HCT116 (cell line): ENCODE measurements around the gene PCDH19. TPM values are rescaled to one million over a fixed set of nuclear protein-coding genes. Genes with fewer than 3 reads are reported as not detected.

Source experiments
- ATAC-seq: fragments of 200-7000 bp; cut with Tn5 transposase; 2 replicates; pipeline ENCODE4 v1.9.1; 2020; ENCODE audit warnings: mild to moderate bottlenecking, moderate library complexity
- BruUV-seq: library from RNA; stranded (reverse); fragments of 400-500 nt; replicated peaks from 2 replicates; lab custom pipeline; 2021; lab: Mats Ljungman, UMichigan
- CTCF ChIA-PET: fragments of 300-600 bp; sonication (Branson Sonifier 250); formaldehyde crosslinking; loops from one replicate; lab custom pipeline; 2021; ENCODE audit warnings: antibody characterized with exemption; lab: Charles Lee
- POLR2A ChIA-PET: fragments of 300-600, 350-600 bp; sonication (Branson Sonifier 250); formaldehyde crosslinking; loops from one replicate; lab custom pipeline; 2021; ENCODE audit warnings: antibody characterized with exemption; lab: Charles Lee
- RAD21 ChIA-PET, 2 experiments: fragments of 300-600 bp; sonication (Branson Sonifier 250); formaldehyde crosslinking; loops; one replicate each; lab custom pipeline; 2023; ENCODE audit warnings: low total read pairs in 2 of 2; ENCODE audit not compliant: uncharacterized antibody in 2 of 2, unreplicated experiment in 2 of 2, low non-redundant PET in 1 of 2; lab: Charles Lee
- DNase-seq: peaks from one replicate; pipeline ENCODE4 v3.0.0-alpha.2; 2010; ENCODE audit warnings: low read depth, low spot score
- H2AFZ ChIP-seq: fragments of 200-600 bp; shearing (Covaris generic), sonication (generic); 2 replicates; pipeline ENCODE4 v1.6.1; 2017; ENCODE audit warnings: low read depth, mixed run types, mixed read lengths, antibody characterized with exemption, low read length; ENCODE audit not compliant: poor library complexity, severe bottlenecking
- H3K27ac ChIP-seq: 2 replicates; pipeline ENCODE4 v1.5.1; 2012; ENCODE audit warnings: low read depth, low read length
- H3K27me3 ChIP-seq: fragments of 200-600 bp; sonication (generic); 2 replicates; pipeline ENCODE4 v1.6.1; 2016; ENCODE audit warnings: mixed run types, low read length, mixed read lengths; ENCODE audit not compliant: insufficient read depth
- H3K36me3 ChIP-seq, 2 experiments: fragments of 200-500 bp in 1 of 2; fragments of 200-600 bp in 1 of 2; sonication (Bioruptor generic) in 1 of 2; sonication (generic) in 1 of 2; 2 replicates each; pipeline versions ENCODE4 v1.5.1 to v1.6.1; 2014 to 2016; ENCODE audit warnings: low read length in 2 of 2, inconsistent platforms in 1 of 2, mixed read lengths in 1 of 2, mixed run types in 1 of 2; ENCODE audit not compliant: insufficient read depth in 2 of 2, control insufficient read depth in 1 of 2
- H3K4me1 ChIP-seq, 2 experiments: fragments of 200-600 bp in 1 of 2; sonication (generic) in 1 of 2; 2 replicates each; pipeline versions ENCODE4 v1.5.1 to v1.6.1; 2012 to 2017; ENCODE audit warnings: low read length in 2 of 2, inconsistent platforms in 1 of 2, mild to moderate bottlenecking in 1 of 2, mixed read lengths in 1 of 2, mixed run types in 1 of 2, moderate library complexity in 1 of 2; ENCODE audit not compliant: insufficient read depth in 2 of 2, control insufficient read depth in 1 of 2
- H3K4me2 ChIP-seq: fragments of 200-600 bp; sonication (generic); 2 replicates; pipeline ENCODE4 v1.6.1; 2017; ENCODE audit warnings: mixed run types, low read length, mixed read lengths
- H3K4me3 ChIP-seq, 2 experiments: fragments of 200-600 bp in 1 of 2; sonication (generic) in 1 of 2; replicated peaks in 1 of 2; 2 replicates each; pipeline ENCODE4 v1.5.1; 2011 to 2016; ENCODE audit warnings: low read length in 2 of 2, control low read depth in 1 of 2, low read depth in 1 of 2, mild to moderate bottlenecking in 1 of 2, mixed read lengths in 1 of 2, mixed run types in 1 of 2
- H3K79me2 ChIP-seq: fragments of 200-600 bp; sonication (generic); 2 replicates; pipeline ENCODE4 v1.6.1; 2017; ENCODE audit warnings: mild to moderate bottlenecking, mixed run types, low read length, moderate library complexity, mixed read lengths; ENCODE audit not compliant: insufficient read depth
- H3K9ac ChIP-seq: fragments of 200-600 bp; sonication (generic); 2 replicates; pipeline ENCODE4 v1.6.1; 2016; ENCODE audit warnings: low read length, mixed read lengths
- H3K9me2 ChIP-seq: fragments of 200-600 bp; sonication (generic), shearing (Covaris generic); 2 replicates; pipeline ENCODE4 v1.6.1; 2017; ENCODE audit warnings: mixed run types, mild to moderate bottlenecking, moderate library complexity; ENCODE audit not compliant: insufficient read depth
- H3K9me3 ChIP-seq, 2 experiments: fragments of 200-500 bp in 1 of 2; fragments of 200-600 bp in 1 of 2; sonication (Bioruptor generic) in 1 of 2; sonication (generic) in 1 of 2; 2 replicates each; pipeline ENCODE4 v1.6.1; 2014 to 2017; ENCODE audit warnings: low read length in 2 of 2, mixed read lengths in 2 of 2, inconsistent platforms in 1 of 2, low read depth in 1 of 2, mild to moderate bottlenecking in 1 of 2, mixed run types in 1 of 2, moderate library complexity in 1 of 2; ENCODE audit not compliant: control insufficient read depth in 1 of 2, insufficient read depth in 1 of 2
- H4K20me1 ChIP-seq: fragments of 200-600 bp; sonication (generic), shearing (Covaris generic); 2 replicates; pipeline ENCODE4 v1.6.1; 2017; ENCODE audit warnings: mixed run types, mild to moderate bottlenecking, moderate library complexity; ENCODE audit not compliant: insufficient read depth
- EGR1 ChIP-seq: IDR thresholded peaks from 2 replicates; pipeline ENCODE4 v1.6.1; 2012; ENCODE audit warnings: low read depth
- EZH2 ChIP-seq: fragments of 200-600 bp; sonication (generic); IDR thresholded peaks from 2 replicates; pipeline ENCODE4 v1.6.1; 2017; ENCODE audit warnings: antibody characterized with exemption, mixed run types
- EZH2phosphoT487 ChIP-seq: fragments of 200-600 bp; IDR thresholded peaks from 2 replicates; pipeline ENCODE4 v1.6.1; 2018; ENCODE audit warnings: antibody characterized with exemption, borderline replicate concordance
- RAD21 ChIP-seq: IDR thresholded peaks from 2 replicates; pipeline ENCODE4 v1.6.1; 2012; ENCODE audit warnings: low read depth, mild to moderate bottlenecking
- SIN3A ChIP-seq: IDR thresholded peaks from 2 replicates; pipeline ENCODE4 v1.6.1; 2012; ENCODE audit warnings: low read depth
- YY1 ChIP-seq: IDR thresholded peaks from 2 replicates; pipeline ENCODE4 v1.6.1; 2011; ENCODE audit warnings: low read length, low read depth, moderate library complexity, mild to moderate bottlenecking; ENCODE audit not compliant: insufficient replicate concordance; ENCODE audit errors: extremely low read depth
- intact Hi-C: fragments of 100-400 bp; cut with micrococcal nuclease; formaldehyde crosslinking; loops from 2 replicates; pipeline ENCODE4 v1.10.0; 2022
- total RNA-seq: library from RNA; stranded (reverse); gene quantifications from one replicate; pipeline ENCODE4 v1.2.1, GENCODE V29; 2021; ENCODE audit not compliant: unreplicated experiment
- TF ChIP-seq, protein P1 (sequence below), 3 experiments: fragments of 200-600 bp in 1 of 3; sonication (generic) in 1 of 3; IDR thresholded peaks in 2 of 3; conservative IDR thresholded peaks in 1 of 3; 2 replicates each; pipeline ENCODE4 v1.5.1; 2012 to 2017; ENCODE audit warnings: low read depth in 2 of 3, low read length in 2 of 3, antibody characterized with exemption in 1 of 3, borderline replicate concordance in 1 of 3, control low read depth in 1 of 3, mild to moderate bottlenecking in 1 of 3, mixed read lengths in 1 of 3, mixed run types in 1 of 3, moderate library complexity in 1 of 3; ENCODE audit not compliant: insufficient read depth in 1 of 3
- TF ChIP-seq, protein P2 (sequence below): IDR thresholded peaks from 2 replicates; pipeline ENCODE4 v1.6.1; 2012; ENCODE audit warnings: low read depth

The PCDH19 gene
- total RNA-seq, 1 experiment from 2014 or later: 0.32 TPM

DNA sequence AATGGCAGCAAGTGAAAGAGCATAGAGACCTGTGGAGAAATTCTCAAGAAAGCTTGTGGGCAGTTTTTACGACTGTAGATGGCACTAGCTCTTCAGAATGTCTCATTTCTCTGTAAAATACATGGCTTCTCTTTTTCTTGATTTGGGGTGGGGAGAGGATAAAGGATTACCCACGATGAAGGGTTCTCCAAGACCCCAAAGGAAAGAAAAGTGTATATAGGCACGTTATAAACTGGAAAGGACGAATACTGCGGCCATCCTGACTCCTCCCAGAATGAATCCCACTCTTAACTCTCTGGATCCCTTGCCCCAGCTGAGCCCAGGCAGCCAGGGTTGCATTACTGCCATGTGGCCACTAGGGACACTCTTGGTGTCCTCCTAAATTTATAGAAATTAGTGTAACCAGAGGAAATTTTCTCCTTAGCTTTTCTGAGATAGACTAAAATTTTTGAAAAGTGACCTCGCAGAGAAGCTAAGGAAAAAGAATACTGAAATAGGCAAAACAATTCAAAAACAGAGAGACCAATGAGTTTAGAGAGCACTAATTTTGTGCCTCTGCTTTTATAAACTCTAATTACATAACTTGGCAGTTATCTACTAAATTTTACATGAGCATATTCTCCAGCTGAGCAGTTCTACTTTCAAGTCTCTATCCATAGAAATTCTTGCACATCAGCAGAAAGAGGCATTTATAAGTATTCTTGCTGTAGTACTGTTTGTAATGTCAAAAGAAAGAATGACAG lies 37.8 kb upstream of the PCDH19 start:
- ATAC-seq (peak; percentile 91), DNase-seq (peak; percentile 31)
- RAD21 ChIA-PET: interaction anchor here in 1 of 2 experiments (0.8 kb wide), 1 partner anchor 162 kb away, joined by 4 read pairs; no protein-coding TSS in a partner anchor
- TF ChIP-seq EZH2 (no peak), EGR1 (no peak), EZH2phosphoT487 (no peak), RAD21 (peak; percentile 10; the same call in 1 of the 2 replicates)
- TF ChIP-seq, protein P1, sequence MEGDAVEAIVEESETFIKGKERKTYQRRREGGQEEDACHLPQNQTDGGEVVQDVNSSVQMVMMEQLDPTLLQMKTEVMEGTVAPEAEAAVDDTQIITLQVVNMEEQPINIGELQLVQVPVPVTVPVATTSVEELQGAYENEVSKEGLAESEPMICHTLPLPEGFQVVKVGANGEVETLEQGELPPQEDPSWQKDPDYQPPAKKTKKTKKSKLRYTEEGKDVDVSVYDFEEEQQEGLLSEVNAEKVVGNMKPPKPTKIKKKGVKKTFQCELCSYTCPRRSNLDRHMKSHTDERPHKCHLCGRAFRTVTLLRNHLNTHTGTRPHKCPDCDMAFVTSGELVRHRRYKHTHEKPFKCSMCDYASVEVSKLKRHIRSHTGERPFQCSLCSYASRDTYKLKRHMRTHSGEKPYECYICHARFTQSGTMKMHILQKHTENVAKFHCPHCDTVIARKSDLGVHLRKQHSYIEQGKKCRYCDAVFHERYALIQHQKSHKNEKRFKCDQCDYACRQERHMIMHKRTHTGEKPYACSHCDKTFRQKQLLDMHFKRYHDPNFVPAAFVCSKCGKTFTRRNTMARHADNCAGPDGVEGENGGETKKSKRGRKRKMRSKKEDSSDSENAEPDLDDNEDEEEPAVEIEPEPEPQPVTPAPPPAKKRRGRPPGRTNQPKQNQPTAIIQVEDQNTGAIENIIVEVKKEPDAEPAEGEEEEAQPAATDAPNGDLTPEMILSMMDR (IDR thresholded peaks at IDR 0.05 in 2 of 3, conservative IDR thresholded peaks at IDR 0.05 in 1 of 3; ENCODE audit: borderline replicate concordance in 1 of 3, insufficient read depth in 1 of 3, low read depth in 2 of 3, low read length in 2 of 3): peak; percentile 65 to 73 (median 65)
- BruUV-seq: no TSS peak
- Histone ChIP-seq H3K4me3 (peak overlapping the region in 1 of 2 experiments; percentile 26; a peak in 1 of 4 replicates), H3K27ac (no peak overlapping the region), H3K9me2 (no peaks in the 10 kb centered on the region), H3K9me3 (no peaks in the 10 kb centered on the region), H3K4me1 (no peaks in the 10 kb centered on the region; a peak in 1 of 4 replicates), H3K4me2 (peak overlapping the region; percentile 65), H3K27me3 (no peaks in the 10 kb centered on the region), H3K36me3 (no peaks in the 10 kb centered on the region), H4K20me1 (no peaks in the 10 kb centered on the region), H2AFZ (no peak overlapping the region), H3K79me2 (no peaks in the 10 kb centered on the region), H3K9ac (no peak overlapping the region)
- intact Hi-C loops: no loop called here
- POLR2A ChIA-PET: no interaction called here
- CTCF ChIA-PET: interaction anchor here (1.0 to 2.1 kb wide), 12 partner anchors 8 to 321 kb away, joined by 3 to 9 read pairs (median 5); partner anchors contain the start of gene TSPAN6

DNA sequence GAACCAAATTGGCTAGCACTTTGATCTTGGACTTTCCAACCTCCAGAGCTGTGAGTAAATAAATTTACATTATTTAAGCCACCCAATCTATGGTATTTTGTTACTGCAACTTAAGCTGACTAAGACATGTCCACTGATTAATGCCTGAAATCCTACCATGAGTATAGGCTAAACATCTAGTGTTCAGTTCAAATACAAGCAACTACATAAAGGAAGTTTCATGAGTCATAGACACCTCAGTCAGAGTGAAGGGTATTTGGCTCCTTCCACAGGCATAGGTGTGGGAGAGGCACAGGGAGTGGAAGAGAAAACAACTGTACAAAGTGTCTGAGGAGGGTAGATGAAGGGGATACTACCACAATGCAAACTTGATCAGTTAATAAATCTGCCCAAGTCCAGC lies 35.5 kb upstream of the PCDH19 start:
- Histone ChIP-seq H3K79me2 (no peaks in the 10 kb centered on the region), H3K4me3 (no peak overlapping the region), H2AFZ (no peak overlapping the region), H4K20me1 (no peaks in the 10 kb centered on the region), H3K9me2 (no peaks in the 10 kb centered on the region), H3K4me1 (peaks cover 4 to 7% of the 10 kb centered on the region in 2 experiments), H3K36me3 (no peaks in the 10 kb centered on the region), H3K27ac (no peak overlapping the region), H3K27me3 (no peaks in the 10 kb centered on the region), H3K9ac (no peak overlapping the region), H3K4me2 (no peak overlapping the region), H3K9me3 (no peaks in the 10 kb centered on the region)
- ChIA-PET RAD21 (no interaction called here), POLR2A (no interaction called here), CTCF (no interaction called here)
- TF ChIP-seq YY1 (no peak), EGR1 (no peak), SIN3A (no peak)
- TF ChIP-seq, protein P2, sequence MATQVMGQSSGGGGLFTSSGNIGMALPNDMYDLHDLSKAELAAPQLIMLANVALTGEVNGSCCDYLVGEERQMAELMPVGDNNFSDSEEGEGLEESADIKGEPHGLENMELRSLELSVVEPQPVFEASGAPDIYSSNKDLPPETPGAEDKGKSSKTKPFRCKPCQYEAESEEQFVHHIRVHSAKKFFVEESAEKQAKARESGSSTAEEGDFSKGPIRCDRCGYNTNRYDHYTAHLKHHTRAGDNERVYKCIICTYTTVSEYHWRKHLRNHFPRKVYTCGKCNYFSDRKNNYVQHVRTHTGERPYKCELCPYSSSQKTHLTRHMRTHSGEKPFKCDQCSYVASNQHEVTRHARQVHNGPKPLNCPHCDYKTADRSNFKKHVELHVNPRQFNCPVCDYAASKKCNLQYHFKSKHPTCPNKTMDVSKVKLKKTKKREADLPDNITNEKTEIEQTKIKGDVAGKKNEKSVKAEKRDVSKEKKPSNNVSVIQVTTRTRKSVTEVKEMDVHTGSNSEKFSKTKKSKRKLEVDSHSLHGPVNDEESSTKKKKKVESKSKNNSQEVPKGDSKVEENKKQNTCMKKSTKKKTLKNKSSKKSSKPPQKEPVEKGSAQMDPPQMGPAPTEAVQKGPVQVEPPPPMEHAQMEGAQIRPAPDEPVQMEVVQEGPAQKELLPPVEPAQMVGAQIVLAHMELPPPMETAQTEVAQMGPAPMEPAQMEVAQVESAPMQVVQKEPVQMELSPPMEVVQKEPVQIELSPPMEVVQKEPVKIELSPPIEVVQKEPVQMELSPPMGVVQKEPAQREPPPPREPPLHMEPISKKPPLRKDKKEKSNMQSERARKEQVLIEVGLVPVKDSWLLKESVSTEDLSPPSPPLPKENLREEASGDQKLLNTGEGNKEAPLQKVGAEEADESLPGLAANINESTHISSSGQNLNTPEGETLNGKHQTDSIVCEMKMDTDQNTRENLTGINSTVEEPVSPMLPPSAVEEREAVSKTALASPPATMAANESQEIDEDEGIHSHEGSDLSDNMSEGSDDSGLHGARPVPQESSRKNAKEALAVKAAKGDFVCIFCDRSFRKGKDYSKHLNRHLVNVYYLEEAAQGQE: no peak
- TF ChIP-seq, protein P1 (IDR thresholded peaks at IDR 0.05 in 2 of 3, conservative IDR thresholded peaks at IDR 0.05 in 1 of 3; ENCODE audit: borderline replicate concordance in 1 of 3, insufficient read depth in 1 of 3, low read depth in 2 of 3, low read length in 2 of 3): no peak
- intact Hi-C loops: no loop called here
- ATAC-seq (no peak), DNase-seq (no peak)
- BruUV-seq: no TSS peak
